HG02623 (cell line): ENCODE measurements around the gene TFF3.

Experiments
- ATAC-seq: cut with Tn5 transposase; IDR thresholded peaks from one replicate; pipeline ENCODE4 v1.9.1; 2021; ENCODE audit warnings: moderate library complexity; ENCODE audit not compliant: unreplicated experiment

Gene TFF3

GRCh38 chr21:42272984-42273600 lies 42.1 kb downstream of the TFF3 start:
- ATAC-seq = no peak

- ATAC-seq = no peak
Measured at GRCh38 chr21:42272109-42272962, 42.9 kb downstream of the TFF3 start.

DNA sequence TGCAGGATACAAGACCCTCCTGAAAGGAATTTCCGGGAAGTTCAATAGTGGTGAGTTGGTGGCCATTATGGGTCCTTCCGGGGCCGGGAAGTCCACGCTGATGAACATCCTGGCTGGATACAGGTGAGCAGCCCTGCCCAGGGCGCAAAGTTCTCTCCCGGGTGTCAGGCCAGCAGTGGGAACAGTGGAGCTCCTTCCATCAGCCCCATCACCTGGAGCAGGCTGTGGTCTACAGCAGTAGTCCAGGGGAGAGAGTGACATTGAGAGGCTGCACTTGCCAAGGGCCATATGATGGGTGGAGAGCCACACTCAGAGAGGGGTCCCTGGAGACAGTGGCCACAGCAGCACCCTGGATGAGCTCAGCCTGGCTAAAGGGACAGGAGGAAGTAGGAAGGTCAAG lies 44.1 kb downstream of the TFF3 start:
- ATAC-seq = no peak

DNA sequence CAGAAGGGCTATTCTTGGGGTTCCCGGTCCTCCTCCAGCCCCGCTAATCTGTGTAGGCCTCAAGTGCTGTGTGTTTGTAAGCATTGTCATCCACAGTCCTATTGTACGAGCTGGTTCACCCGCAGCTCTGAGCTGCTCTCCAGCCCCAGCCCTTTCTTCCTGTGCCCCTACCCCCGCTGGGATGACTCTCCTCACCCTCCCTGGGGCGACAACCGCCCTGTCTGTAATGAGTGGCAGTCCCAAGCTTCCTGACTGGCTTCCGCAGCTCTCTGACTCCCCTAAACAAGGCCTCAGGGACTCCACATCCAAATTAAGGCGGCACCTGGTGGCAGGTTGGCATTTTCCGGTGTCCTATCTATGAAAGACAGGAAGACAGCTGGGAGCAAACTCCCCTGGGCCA lies 45.8 kb downstream of the TFF3 start:
- ATAC-seq = no peak

GRCh38 chr21:42266971-42267556 lies 48.1 kb downstream of the TFF3 start:
- ATAC-seq = no peak

- no peak for ATAC-seq
Measured at GRCh38 chr21:42265231-42265812, 49.9 kb downstream of the TFF3 start.

DNA sequence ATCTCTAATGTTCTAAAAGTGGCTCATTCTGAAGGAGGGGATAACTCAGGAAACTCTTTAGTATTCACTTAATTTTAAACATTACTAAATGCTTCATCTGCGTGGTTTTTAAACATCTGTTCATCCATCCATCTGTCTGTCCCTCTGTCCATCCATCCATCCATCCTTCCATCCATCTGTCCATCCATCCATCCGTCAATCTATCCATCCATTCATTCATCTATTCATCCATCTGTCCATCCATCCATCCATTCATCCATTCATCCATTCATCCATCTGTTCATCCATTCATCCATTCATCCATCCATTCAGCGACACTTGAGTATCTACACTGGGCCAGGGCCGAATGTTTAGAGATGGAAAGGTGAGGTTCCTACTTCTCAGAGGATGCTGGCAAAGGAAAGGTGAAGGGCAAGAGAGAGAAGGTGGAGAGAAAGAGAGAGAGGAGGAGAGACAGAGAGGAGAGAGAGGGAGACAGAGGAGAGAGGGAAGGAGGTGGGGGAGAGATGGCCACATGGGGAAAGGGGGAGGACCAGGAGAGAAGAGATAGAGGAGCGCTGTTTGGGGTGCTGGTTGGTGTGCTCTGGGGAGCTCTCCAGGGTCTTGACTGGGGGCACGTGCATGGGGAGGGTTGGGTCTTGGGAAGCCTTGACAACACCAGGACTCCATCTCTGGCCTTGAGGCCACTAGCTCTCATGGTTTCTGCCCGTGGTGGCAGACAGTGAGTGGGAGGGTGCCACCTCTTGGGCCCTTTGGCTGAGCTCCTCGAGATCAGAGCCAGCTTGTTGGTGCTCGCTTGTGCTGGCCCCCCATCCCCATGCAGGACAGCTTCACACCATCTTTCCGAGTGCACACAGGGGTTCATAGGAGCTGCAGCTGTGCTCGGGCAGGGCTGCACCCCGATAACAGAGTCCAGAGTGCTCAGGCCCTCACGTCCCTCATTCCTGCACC lies 50.7 kb downstream of the TFF3 start:
- ATAC-seq = no peak

GRCh38 chr21:42263591-42264131 lies 51.5 kb downstream of the TFF3 start:
- ATAC-seq = no peak

DNA sequence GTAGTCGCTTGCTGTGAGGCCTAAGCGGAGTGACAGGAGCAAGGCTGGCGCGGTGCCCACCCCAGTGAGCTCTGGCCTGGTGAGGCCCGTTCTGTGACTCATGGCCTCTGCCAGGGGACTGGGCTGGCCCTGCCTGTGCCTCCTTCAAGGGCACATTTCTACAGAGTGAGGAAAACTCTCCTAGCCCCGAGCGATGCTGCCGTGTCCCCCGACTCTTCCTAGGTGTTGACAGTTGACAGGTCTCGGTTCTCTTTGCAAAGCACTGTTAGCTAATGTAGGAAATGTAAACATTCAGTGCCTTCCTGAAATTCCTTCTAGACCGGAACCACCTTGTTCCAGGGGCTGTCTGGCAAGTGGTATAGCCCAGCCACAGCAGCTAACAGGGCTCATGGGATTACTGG lies 52.4 kb downstream of the TFF3 start:
- no peak for ATAC-seq

- no peak for ATAC-seq
Measured at GRCh38 chr21:42261829-42262200, 53.4 kb downstream of the TFF3 start.
